SHP77 (cell line): ENCODE data around the gene ARHGEF16.

Experiments used
- DNase-seq, 2 experiments: peaks; one replicate each; lab custom pipeline; 2025; lab: John Stamatoyannopoulos, UW

ARHGEF16 gene

GRCh38 chr1:3438661-3439180 is 15.7 kb upstream of the ARHGEF16 start:
- DNase-seq = no peak

- DNase-seq = no peak
These were observed 14.8 kb upstream of the ARHGEF16 start for GRCh38 chr1:3439346-3440299.

- no peak for DNase-seq
These were observed 14.2 kb upstream of the ARHGEF16 start for GRCh38 chr1:3440300-3440681.

- no peak for DNase-seq
These were observed 13.6 kb upstream of the ARHGEF16 start for GRCh38 chr1:3440711-3441409.

GRCh38 chr1:3441410-3441847 is 13.0 kb upstream of the ARHGEF16 start:
- no peak for DNase-seq

- no peak for DNase-seq
These were observed 12.6 kb upstream of the ARHGEF16 start for GRCh38 chr1:3441880-3442279.

- no peak for DNase-seq
These were observed 12.1 kb upstream of the ARHGEF16 start for GRCh38 chr1:3442331-3442730.

- DNase-seq = no peak
These were observed 11.6 kb upstream of the ARHGEF16 start for GRCh38 chr1:3442901-3443300.

GRCh38 chr1:3443807-3444206 is 10.7 kb upstream of the ARHGEF16 start:
- no peak for DNase-seq

GRCh38 chr1:3444298-3444697 is 10.2 kb upstream of the ARHGEF16 start:
- no peak for DNase-seq

GRCh38 chr1:3444736-3445135 is 9.7 kb upstream of the ARHGEF16 start:
- no peak for DNase-seq

- DNase-seq = no peak
These were observed 4.1 kb upstream of the ARHGEF16 start for GRCh38 chr1:3450202-3450863.

GRCh38 chr1:3450983-3451382 is 3.5 kb upstream of the ARHGEF16 start:
- DNase-seq = no peak

- DNase-seq = no peak
These were observed 2.2 kb upstream of the ARHGEF16 start for GRCh38 chr1:3451994-3452865.

- DNase-seq = no peak
These were observed 1.6 kb upstream of the ARHGEF16 start for GRCh38 chr1:3452866-3453175.

GRCh38 chr1:3453203-3453761 is 1.2 kb upstream of the ARHGEF16 start:
- DNase-seq = peak in 1 of 2 experiments; percentile 21

- no peak for DNase-seq
These were observed 550 bp downstream of the ARHGEF16 start for GRCh38 chr1:3454811-3455618.

- no peak for DNase-seq
These were observed 1.4 kb downstream of the ARHGEF16 start for GRCh38 chr1:3455670-3456448.

GRCh38 chr1:3456449-3456963 is 2.0 kb downstream of the ARHGEF16 start:
- DNase-seq = no peak
